Measurements from ENCODE around the gene AQP7.
"Not testable (repeated sequence)": the region's sequence is repeated elsewhere in the genome, so short reads cannot be mapped to it uniquely, and the experiment has no call there.

AQP7 gene

DNA sequence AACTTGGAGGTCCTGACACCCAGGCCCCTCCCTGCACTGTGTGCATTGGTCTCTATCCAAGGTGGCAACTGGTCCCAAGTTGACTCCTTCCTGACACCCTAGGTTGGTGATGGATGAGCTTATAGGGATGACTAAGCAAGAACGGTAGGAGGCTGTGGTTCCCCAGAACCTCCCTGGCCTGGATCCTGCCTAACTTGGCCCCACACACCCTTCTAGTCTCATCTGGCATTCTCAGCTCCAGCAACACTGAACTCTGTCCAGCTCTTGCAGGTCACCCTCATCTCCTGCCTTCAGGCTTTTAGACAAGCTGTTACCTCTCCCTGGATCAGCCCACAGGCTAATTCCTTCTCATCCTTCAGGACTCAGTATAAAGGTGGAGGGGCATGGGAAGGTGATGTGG is 28.6 kb upstream of the AQP7 start:
- Histone ChIP-seq H3K27me3 (replicated peaks; ENCODE audit: control insufficient read depth, insufficient read depth, low read length) (peaks cover 11% of the 10 kb centered on the region), H3K4me1 (ENCODE audit: control insufficient read depth, insufficient read depth, low read length) (peaks cover 13% of the 10 kb centered on the region), H3K9me3 (ENCODE audit: control insufficient read depth, low read length) (no peaks in the 10 kb centered on the region), H3K4me3 (ENCODE audit: low read length) (no peak overlapping the region), H3K36me3 (ENCODE audit: control insufficient read depth, insufficient read depth, low read length, severe bottlenecking) (no peaks in the 10 kb centered on the region), H3K9ac (ENCODE audit: low read length) (no peak overlapping the region)
- DNase-seq (ENCODE audit: low read depth) = no peak

DNA sequence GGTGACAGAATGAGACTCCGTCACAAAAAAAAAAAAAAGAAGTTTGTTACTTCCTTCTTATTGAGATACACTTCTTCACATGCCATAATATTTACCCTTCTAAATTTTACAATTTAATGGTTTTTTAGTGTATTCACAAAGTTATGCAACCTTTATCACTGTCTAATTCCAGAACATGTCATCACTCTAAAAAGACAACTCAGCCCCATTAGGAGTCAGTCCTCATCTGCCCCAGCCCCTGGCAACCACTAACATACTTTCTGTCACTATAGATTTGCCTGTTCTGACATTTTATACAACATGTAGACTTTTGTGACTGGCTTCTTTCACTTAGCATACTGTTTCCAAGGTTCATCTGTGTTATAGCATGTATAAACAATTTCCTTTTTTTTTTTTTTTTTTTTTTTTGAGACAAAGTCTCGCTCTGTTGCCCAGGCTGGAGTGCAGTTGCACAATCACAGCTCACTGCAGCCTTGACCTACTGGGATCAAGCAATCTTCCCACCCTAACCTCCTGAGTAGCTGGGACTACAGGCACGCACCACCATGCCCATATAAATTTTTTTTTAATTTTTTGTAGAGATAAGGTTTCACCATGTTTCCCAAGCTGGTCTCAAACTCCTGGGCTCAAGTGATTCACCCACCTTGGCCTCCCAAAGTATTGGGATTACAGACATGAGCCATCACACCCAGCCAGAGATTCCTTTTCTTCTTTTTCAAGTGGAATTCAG is 27.1 kb upstream of the AQP7 start:
- no peak overlapping the region for H3K9ac ChIP-seq (ENCODE audit: low read length)

DNA sequence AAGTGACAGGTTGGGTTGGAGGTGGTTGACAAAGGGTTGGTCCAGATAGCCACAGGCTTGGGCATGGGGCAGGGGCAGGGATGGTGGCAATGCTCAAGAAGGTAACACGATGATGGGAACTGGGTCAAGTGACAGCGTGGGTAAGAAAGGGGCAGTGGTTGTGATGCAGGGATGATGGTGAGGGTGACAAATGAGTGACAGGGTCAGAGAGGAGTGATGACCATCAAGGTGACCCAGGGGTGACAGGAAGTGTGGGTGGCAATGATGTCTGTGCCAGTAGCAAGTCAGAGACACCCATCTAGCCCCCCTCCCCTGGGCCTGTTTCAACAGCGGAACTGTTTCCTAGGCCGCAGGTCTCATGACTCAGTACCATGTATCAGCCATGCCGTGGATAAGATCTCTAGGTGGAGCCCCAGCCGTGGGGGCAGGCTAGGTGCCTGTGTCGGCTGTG is 24.5 kb upstream of the AQP7 start:
- Histone ChIP-seq H3K9ac (ENCODE audit: low read length) (no peak overlapping the region), H3K36me3 (ENCODE audit: control insufficient read depth, insufficient read depth, low read length, severe bottlenecking) (no peaks in the 10 kb centered on the region), H3K4me1 (ENCODE audit: control insufficient read depth, insufficient read depth, low read length) (peaks cover 20% of the 10 kb centered on the region), H3K9me3 (ENCODE audit: control insufficient read depth, low read length) (no peaks in the 10 kb centered on the region), H3K4me3 (ENCODE audit: low read length) (no peak overlapping the region), H3K27me3 (replicated peaks; ENCODE audit: control insufficient read depth, insufficient read depth, low read length) (no peaks in the 10 kb centered on the region)
- no peak for DNase-seq (ENCODE audit: low read depth)

More for the DNA sequence above, 27.1 kb upstream of the AQP7 start:
- H3K9me3 ChIP-seq (ENCODE audit: control insufficient read depth, low read length) = no peaks in the 10 kb centered on the region
- H3K27me3 ChIP-seq (replicated peaks; ENCODE audit: control insufficient read depth, insufficient read depth, low read length) = no peaks in the 10 kb centered on the region
- no peaks in the 10 kb centered on the region for H3K36me3 ChIP-seq (ENCODE audit: control insufficient read depth, insufficient read depth, low read length, severe bottlenecking)
- no peak overlapping the region for H3K4me3 ChIP-seq (ENCODE audit: low read length)
- H3K4me1 ChIP-seq (ENCODE audit: control insufficient read depth, insufficient read depth, low read length) = peaks cover 20% of the 10 kb centered on the region
- DNase-seq (ENCODE audit: low read depth) = no peak

DNA sequence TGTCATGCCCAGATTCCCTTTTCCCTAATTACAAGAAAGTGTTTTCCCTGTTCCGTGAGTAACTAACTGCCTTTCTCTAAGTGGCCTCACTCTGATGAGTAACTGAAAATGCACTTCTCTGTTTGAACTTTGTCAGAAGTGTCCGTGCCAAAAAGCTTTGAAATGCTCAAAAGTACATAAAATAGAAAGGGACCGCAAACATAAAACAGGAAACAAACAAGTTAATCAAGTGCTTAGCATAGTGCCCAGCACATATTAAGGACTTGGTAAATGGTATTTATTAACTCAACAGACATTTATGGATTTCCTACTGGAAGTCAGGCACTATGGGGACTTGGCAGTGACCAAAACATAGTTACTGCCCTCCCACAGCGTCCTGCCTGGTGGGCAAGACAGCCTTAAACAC is 22.8 kb upstream of the AQP7 start:
- H3K36me3 ChIP-seq (ENCODE audit: control insufficient read depth, insufficient read depth, low read length, severe bottlenecking) = no peaks in the 10 kb centered on the region
- peak overlapping the region; percentile 27 for H3K9ac ChIP-seq (ENCODE audit: low read length)
- no peak for DNase-seq (ENCODE audit: low read depth)
- H3K4me3 ChIP-seq (ENCODE audit: low read length) = peak overlapping the region; percentile 18
- peaks cover 10% of the 10 kb centered on the region for H3K4me1 ChIP-seq (ENCODE audit: control insufficient read depth, insufficient read depth, low read length)
- H3K27me3 ChIP-seq (replicated peaks; ENCODE audit: control insufficient read depth, insufficient read depth, low read length) = peaks cover 3% of the 10 kb centered on the region
- H3K9me3 ChIP-seq (ENCODE audit: control insufficient read depth, low read length) = no peaks in the 10 kb centered on the region

DNA sequence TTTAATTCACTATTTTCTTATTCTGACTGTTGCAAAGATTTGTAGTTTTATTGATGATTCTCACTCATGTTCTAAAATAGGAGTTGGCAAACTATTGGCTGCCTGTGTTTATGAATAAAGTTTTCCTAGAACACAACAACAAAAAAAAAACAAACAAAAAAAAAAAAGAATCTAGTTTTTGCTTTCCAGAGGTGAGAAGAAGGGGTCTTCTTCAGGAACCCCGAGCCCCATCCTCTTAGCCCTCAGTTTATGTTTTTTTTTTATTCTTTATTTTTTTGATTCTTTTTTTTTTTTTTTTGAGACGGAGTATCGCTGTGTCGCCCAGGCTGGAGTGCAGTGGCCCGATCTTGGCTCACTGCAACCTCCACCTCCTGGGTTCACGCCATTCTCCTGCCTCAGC is 22.1 kb upstream of the AQP7 start:
- H3K4me1 ChIP-seq (ENCODE audit: control insufficient read depth, insufficient read depth, low read length); H3K4me3 ChIP-seq (ENCODE audit: low read length); H3K9me3 ChIP-seq (ENCODE audit: control insufficient read depth, low read length); H3K27me3 ChIP-seq (replicated peaks; ENCODE audit: control insufficient read depth, insufficient read depth, low read length); H3K9ac ChIP-seq (ENCODE audit: low read length); H3K36me3 ChIP-seq (ENCODE audit: control insufficient read depth, insufficient read depth, low read length, severe bottlenecking); DNase-seq (ENCODE audit: low read depth): not testable (repeated sequence)

DNA sequence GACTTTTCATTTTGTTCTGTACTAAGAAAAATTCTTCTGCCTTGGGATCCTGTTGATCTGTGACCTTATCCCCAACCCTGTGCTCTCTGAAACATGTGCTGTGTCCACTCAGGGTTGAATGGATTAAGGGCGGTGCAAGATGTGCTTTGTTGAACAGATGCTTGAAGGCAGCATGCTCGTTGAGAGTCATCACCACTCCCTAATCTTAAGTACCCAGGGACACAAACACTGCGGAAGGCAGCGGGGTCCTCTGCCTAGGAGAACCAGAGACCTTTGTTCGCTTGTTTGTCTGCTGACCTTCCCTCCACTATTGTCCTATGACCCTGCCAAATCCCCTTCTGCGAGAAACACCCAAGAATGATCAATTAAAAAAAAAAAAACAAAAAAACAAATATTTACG is 21.7 kb upstream of the AQP7 start:
- H3K4me3 ChIP-seq (ENCODE audit: low read length); H3K4me1 ChIP-seq (ENCODE audit: control insufficient read depth, insufficient read depth, low read length); DNase-seq (ENCODE audit: low read depth); H3K9me3 ChIP-seq (ENCODE audit: control insufficient read depth, low read length); H3K27me3 ChIP-seq (replicated peaks; ENCODE audit: control insufficient read depth, insufficient read depth, low read length); H3K36me3 ChIP-seq (ENCODE audit: control insufficient read depth, insufficient read depth, low read length, severe bottlenecking); H3K9ac ChIP-seq (ENCODE audit: low read length): not testable (repeated sequence)

DNA sequence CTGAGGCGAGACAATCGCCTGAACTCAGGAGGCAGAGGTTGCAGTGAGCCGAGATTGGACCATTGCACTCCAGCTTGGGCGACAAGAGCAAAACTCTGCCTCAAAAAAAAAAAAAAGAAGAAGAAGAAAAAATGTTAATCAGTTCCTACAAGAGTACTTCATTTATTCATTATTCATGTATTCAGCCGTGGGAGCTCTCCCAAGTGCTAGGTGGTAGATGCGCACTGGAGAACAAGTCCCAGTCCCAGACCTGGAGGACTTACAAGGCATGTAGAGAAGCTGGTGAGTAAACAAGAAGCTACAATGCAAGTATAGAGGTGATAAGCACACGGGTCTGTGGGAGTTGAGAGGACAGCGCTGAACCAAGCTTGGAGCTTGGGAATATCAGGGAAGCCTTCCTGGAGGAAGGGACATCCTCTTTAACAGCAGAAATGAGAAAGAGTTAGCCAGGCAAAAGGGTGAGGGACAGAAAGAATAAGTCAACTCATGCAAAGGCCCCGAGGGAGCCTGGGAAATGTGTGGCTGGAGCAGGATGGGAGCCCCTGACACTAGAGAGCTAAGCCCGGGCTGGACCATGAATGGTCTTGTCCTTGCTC is 17.4 kb upstream of the AQP7 start:
- Histone ChIP-seq H3K36me3 (ENCODE audit: control insufficient read depth, insufficient read depth, low read length, severe bottlenecking) (no peaks in the 10 kb centered on the region), H3K9ac (ENCODE audit: low read length) (no peak overlapping the region), H3K4me3 (ENCODE audit: low read length) (no peak overlapping the region), H3K27me3 (replicated peaks; ENCODE audit: control insufficient read depth, insufficient read depth, low read length) (peaks cover 34% of the 10 kb centered on the region), H3K9me3 (ENCODE audit: control insufficient read depth, low read length) (no peaks in the 10 kb centered on the region), H3K4me1 (ENCODE audit: control insufficient read depth, insufficient read depth, low read length) (no peaks in the 10 kb centered on the region)
- no peak for DNase-seq (ENCODE audit: low read depth)

DNA sequence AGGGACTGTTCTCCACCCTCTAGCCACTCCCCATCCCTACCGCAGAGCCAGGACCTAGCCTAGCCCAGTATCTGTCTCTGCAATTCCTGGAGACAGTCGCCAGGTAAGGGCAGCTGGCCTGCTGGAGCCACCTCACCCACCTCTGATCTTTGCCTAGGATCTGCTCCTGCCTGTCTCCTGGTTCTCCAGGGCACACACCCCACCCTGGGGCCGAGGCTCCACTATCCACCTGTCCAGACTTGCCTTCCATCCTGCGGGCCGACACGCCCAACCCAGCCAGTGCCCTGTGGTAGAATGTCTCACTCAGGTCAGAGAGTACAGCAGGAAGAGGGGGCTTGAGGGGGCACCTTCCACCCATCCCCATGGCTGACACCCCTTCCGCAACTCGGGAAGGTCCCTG is 15.7 kb upstream of the AQP7 start:
- no peaks in the 10 kb centered on the region for H3K36me3 ChIP-seq (ENCODE audit: control insufficient read depth, insufficient read depth, low read length, severe bottlenecking)
- DNase-seq (ENCODE audit: low read depth) = no peak
- no peaks in the 10 kb centered on the region for H3K9me3 ChIP-seq (ENCODE audit: control insufficient read depth, low read length)
- H3K4me1 ChIP-seq (ENCODE audit: control insufficient read depth, insufficient read depth, low read length) = no peaks in the 10 kb centered on the region
- H3K4me3 ChIP-seq (ENCODE audit: low read length) = no peak overlapping the region
- H3K27me3 ChIP-seq (replicated peaks; ENCODE audit: control insufficient read depth, insufficient read depth, low read length) = peaks cover 37% of the 10 kb centered on the region
- no peak overlapping the region for H3K9ac ChIP-seq (ENCODE audit: low read length)

DNA sequence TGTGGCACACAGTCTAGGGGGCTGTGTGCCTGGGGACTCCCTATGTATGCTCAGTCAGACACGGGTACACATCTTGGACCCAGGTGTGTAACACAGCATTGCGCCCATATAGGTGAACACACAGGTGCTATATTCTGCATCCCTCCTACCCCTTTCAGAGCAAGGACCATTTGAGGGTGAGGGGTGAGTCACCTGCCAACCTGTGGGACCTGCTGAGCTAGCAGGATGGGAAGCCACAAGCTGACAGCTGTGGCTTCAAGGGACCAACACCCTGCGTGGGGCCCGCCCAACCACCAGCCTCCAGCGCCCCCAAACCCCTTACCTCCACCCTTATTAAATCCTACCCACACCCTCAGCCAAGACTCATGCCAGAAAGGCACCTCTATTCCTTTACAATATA is 14.6 kb upstream of the AQP7 start:
- Histone ChIP-seq H3K4me1 (ENCODE audit: control insufficient read depth, insufficient read depth, low read length) (no peaks in the 10 kb centered on the region), H3K27me3 (replicated peaks; ENCODE audit: control insufficient read depth, insufficient read depth, low read length) (peaks cover 37% of the 10 kb centered on the region), H3K36me3 (ENCODE audit: control insufficient read depth, insufficient read depth, low read length, severe bottlenecking) (no peaks in the 10 kb centered on the region), H3K9ac (ENCODE audit: low read length) (no peak overlapping the region), H3K4me3 (ENCODE audit: low read length) (no peak overlapping the region), H3K9me3 (ENCODE audit: control insufficient read depth, low read length) (no peaks in the 10 kb centered on the region)
- DNase-seq (ENCODE audit: low read depth) = no peak

DNA sequence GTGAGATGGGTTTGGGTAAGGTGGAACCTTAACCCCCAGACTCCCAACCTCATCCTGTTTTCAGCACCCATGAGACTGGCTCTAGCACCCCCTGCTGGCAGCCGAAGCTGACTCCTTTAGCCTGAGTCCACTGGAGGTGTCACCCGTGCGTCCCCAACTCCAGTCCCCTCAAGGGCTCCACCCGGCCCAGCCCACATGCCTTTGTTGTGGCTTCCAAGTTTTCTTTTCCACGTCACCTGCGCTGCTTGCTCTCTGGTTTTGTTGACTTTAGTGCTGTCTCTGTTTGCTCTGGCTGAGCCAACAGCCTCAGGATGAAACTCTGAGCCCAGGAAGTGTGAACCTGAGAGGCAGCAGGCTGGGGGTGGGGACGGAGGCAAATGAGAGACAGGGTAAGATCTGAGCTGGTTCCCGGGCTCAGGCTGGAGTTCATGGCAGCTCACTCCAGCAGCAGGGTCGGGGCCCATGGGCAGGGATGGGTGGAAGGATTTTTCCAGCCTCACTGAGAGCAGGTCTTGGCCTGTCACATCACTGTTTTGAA is 13.2 kb upstream of the AQP7 start:
- Histone ChIP-seq H3K9me3 (ENCODE audit: control insufficient read depth, low read length) (no peaks in the 10 kb centered on the region), H3K36me3 (ENCODE audit: control insufficient read depth, insufficient read depth, low read length, severe bottlenecking) (no peaks in the 10 kb centered on the region), H3K4me3 (ENCODE audit: low read length) (no peak overlapping the region), H3K4me1 (ENCODE audit: control insufficient read depth, insufficient read depth, low read length) (no peaks in the 10 kb centered on the region), H3K9ac (ENCODE audit: low read length) (peak overlapping the region; percentile 38), H3K27me3 (replicated peaks; ENCODE audit: control insufficient read depth, insufficient read depth, low read length) (peaks cover 34% of the 10 kb centered on the region)
- DNase-seq (ENCODE audit: low read depth) = peak; percentile 77

DNA sequence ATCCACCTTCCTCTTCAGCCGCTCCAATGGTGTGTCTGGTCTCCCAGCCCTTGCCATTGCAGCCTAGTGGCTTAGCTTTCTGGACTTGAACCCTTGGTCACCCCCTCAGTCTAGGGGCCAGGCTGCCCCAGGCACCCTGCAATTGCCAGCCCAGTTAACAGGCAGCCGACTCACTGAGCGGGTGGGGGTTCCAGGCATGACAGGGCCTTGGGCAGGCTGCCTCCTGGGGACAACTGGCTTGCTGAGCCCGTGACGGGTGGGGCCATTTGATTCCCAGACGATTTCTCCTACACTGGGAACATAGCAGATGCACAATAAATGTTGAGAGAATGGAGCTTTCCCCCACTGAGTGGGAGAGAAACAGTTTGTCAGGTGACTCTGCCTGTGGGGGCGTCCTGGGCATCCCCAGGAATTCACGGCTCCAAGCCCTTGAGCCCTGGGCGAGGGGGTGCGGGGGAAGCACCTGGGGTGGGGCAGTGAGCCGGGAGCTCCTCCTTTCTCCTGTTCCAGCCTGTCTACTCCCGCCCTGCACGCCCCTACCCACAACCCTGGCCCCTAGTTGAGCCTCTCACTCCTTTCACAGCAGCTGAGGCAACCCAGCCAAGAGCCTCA is 12.6 kb upstream of the AQP7 start:
- no peaks in the 10 kb centered on the region for H3K4me1 ChIP-seq (ENCODE audit: control insufficient read depth, insufficient read depth, low read length)
- H3K27me3 ChIP-seq (replicated peaks; ENCODE audit: control insufficient read depth, insufficient read depth, low read length) = peaks cover 34% of the 10 kb centered on the region
- no peak overlapping the region for H3K9ac ChIP-seq (ENCODE audit: low read length)
- no peak for DNase-seq (ENCODE audit: low read depth)
- no peak overlapping the region for H3K4me3 ChIP-seq (ENCODE audit: low read length)
- H3K9me3 ChIP-seq (ENCODE audit: control insufficient read depth, low read length) = no peaks in the 10 kb centered on the region
- no peaks in the 10 kb centered on the region for H3K36me3 ChIP-seq (ENCODE audit: control insufficient read depth, insufficient read depth, low read length, severe bottlenecking)
